Measurements from ENCODE around the gene LYPD6B.

LYPD6B gene

GRCh38 chr2:149076863-149077412 is 38.4 kb downstream of the LYPD6B start:
- no peak for DNase-seq (ENCODE audit: low spot score)

- no peak for DNase-seq (ENCODE audit: low spot score)
Measured at GRCh38 chr2:149077861-149078260, 39.4 kb downstream of the LYPD6B start.

- DNase-seq (ENCODE audit: low spot score): no peak
Measured at GRCh38 chr2:149080099-149080498, 41.6 kb downstream of the LYPD6B start.

GRCh38 chr2:149080971-149081370 is 42.5 kb downstream of the LYPD6B start:
- no peak for DNase-seq (ENCODE audit: low spot score)

- DNase-seq (ENCODE audit: low spot score): no peak
Measured at GRCh38 chr2:149082079-149082478, 43.6 kb downstream of the LYPD6B start.

- no peak for DNase-seq (ENCODE audit: low spot score)
Measured at GRCh38 chr2:149082735-149083134, 44.2 kb downstream of the LYPD6B start.

GRCh38 chr2:149084924-149085795 is 46.7 kb downstream of the LYPD6B start:
- no peak for DNase-seq (ENCODE audit: low spot score)

- no peak for DNase-seq (ENCODE audit: low spot score)
Measured at GRCh38 chr2:149087751-149088150, 49.3 kb downstream of the LYPD6B start.

- DNase-seq (ENCODE audit: low spot score): no peak
Measured at GRCh38 chr2:149089068-149089467, 50.6 kb downstream of the LYPD6B start.

- no peak for DNase-seq (ENCODE audit: low spot score)
Measured at GRCh38 chr2:149090706-149091105, 52.2 kb downstream of the LYPD6B start.

- DNase-seq (ENCODE audit: low spot score): no peak
Measured at GRCh38 chr2:149093579-149093978, 55.1 kb downstream of the LYPD6B start.

- no peak for DNase-seq (ENCODE audit: low spot score)
Measured at GRCh38 chr2:149094217-149095015, 55.9 kb downstream of the LYPD6B start.

- DNase-seq (ENCODE audit: low spot score): peak; percentile 17
Measured at GRCh38 chr2:149098701-149099100, 60.2 kb downstream of the LYPD6B start.

- DNase-seq (ENCODE audit: low spot score): no peak
Measured at GRCh38 chr2:149099298-149099697, 60.8 kb downstream of the LYPD6B start.

GRCh38 chr2:149100739-149101699 is 62.5 kb downstream of the LYPD6B start:
- DNase-seq (ENCODE audit: low spot score): no peak

- DNase-seq (ENCODE audit: low spot score): no peak
Measured at GRCh38 chr2:149101818-149102217, 63.3 kb downstream of the LYPD6B start.

- no peak for DNase-seq (ENCODE audit: low spot score)
Measured at GRCh38 chr2:149103081-149103620, 64.7 kb downstream of the LYPD6B start.

- DNase-seq (ENCODE audit: low spot score): no peak
Measured at GRCh38 chr2:149104221-149104620, 65.7 kb downstream of the LYPD6B start.

GRCh38 chr2:149112068-149112467 is 73.6 kb downstream of the LYPD6B start:
- DNase-seq (ENCODE audit: low spot score): no peak

- DNase-seq (ENCODE audit: low spot score): no peak
Measured at GRCh38 chr2:149112713-149113112, 74.2 kb downstream of the LYPD6B start.

GRCh38 chr2:149115781-149116180 is 77.3 kb downstream of the LYPD6B start:
- no peak for DNase-seq (ENCODE audit: low spot score)
